Gastrocnemius medialis (tissue), 4 donors: ENCODE results near the gene C4orf50. TPM values are rescaled to one million over a fixed set of nuclear protein-coding genes. Genes with fewer than 3 reads are reported as not detected.

Experiments
- ATAC-seq, 2 donors: fragments of 150-250 bp; one replicate each; pipeline ENCODE4 v1.9.1; 2016
- DNase-seq, 2 donors: peaks; one replicate each; pipeline ENCODE4 v3.0.0-alpha.2; 2019
- H3K27ac ChIP-seq, 4 donors: fragments of 200-600 bp; sonication (generic); 1 replicate in 1 of 4; 2 replicates in 3 of 4; pipeline ENCODE4 v1.5.1; 2016 to 2018; ENCODE audit warnings: mild to moderate bottlenecking in 2 of 4, moderate library complexity in 1 of 4
- H3K27me3 ChIP-seq, 3 donors: fragments of 200-600 bp; sonication (generic) in 2 of 3; 1 replicate in 1 of 3; 2 replicates in 2 of 3; pipeline versions ENCODE4 v1.5.1 to v1.6.0; 2016 to 2019; ENCODE audit warnings: mild to moderate bottlenecking in 1 of 3, moderate library complexity in 1 of 3
- H3K36me3 ChIP-seq, 2 donors: fragments of 200-600 bp; sonication (generic) in 1 of 2; one replicate each; pipeline ENCODE4 v1.5.1; 2017 to 2018
- H3K4me1 ChIP-seq, 2 donors: fragments of 200-600 bp; sonication (generic) in 1 of 2; one replicate each; pipeline ENCODE4 v1.5.1; 2016 to 2017; ENCODE audit warnings: mild to moderate bottlenecking in 2 of 2
- H3K4me3 ChIP-seq, 4 donors: fragments of 200-600 bp; sonication (generic) in 3 of 4; 1 replicate in 1 of 4; 2 replicates in 3 of 4; pipeline ENCODE4 v1.5.1; 2016 to 2019; ENCODE audit warnings: mild to moderate bottlenecking in 2 of 4
- H3K9me3 ChIP-seq, 3 donors: fragments of 200-600 bp; sonication (generic) in 2 of 3; 1 replicate in 1 of 3; 2 replicates in 2 of 3; pipeline ENCODE4 v1.5.1; 2016 to 2019
- CTCF ChIP-seq, 5 experiments: fragments of 450-650 bp in 3 of 5; fragments of 200-600 bp in 2 of 5; sonication (generic) in 2 of 5; IDR thresholded peaks in 4 of 5; conservative IDR thresholded peaks in 1 of 5; 1 replicate in 4 of 5; 2 replicates in 1 of 5; pipeline ENCODE4 v1.5.1; 2016 to 2019; ENCODE audit warnings: antibody characterized with exemption in 5 of 5, mild to moderate bottlenecking in 3 of 5, moderate library complexity in 3 of 5
- POLR2A ChIP-seq, 2 donors: fragments of 450-650 bp; IDR thresholded peaks; one replicate each; pipeline ENCODE4 v1.6.1; 2017; ENCODE audit warnings: antibody characterized with exemption in 2 of 2, mild to moderate bottlenecking in 2 of 2, moderate library complexity in 2 of 2
- in situ Hi-C, 4 donors: fragments of 200-750 bp; cut with MboI; loops; one replicate each; pipeline versions ENCODE4 v1.15.0 to v1.8.0; 2017; ENCODE audit warnings: low sequenced_read_pairs in 4 of 4
- intact Hi-C: fragments of 100-400 bp; cut with DNase I; formaldehyde crosslinking; loops from one replicate; pipeline ENCODE4 v1.15.1; 2023; ENCODE audit warnings: low total_unique reads
- total RNA-seq, 4 donors: library from RNA; depleted of rRNA; stranded (reverse); fragments of >200 nt; gene quantifications; one replicate each; pipeline versions ENCODE4 v1.1.0 to v1.2.3, GENCODE V29; 2016

C4orf50 gene
- total RNA-seq, 4 donors from 2014 or later, result 0.03 TPM; not detected in 3

- no peak for TF ChIP-seq POLR2A (IDR thresholded peaks at IDR 0.05)
- no peak for TF ChIP-seq CTCF (IDR thresholded peaks at IDR 0.05 in 4 of 5, conservative IDR thresholded peaks at IDR 0.05 in 1 of 5)
- H3K4me3 ChIP-seq, result no peak overlapping the region
- no peaks in the 10 kb centered on the region for H3K9me3 ChIP-seq
- no peak for DNase-seq
- H3K27ac ChIP-seq, result no peak overlapping the region
- no peaks in the 10 kb centered on the region for H3K36me3 ChIP-seq
- H3K27me3 ChIP-seq, result peaks cover 0 to under 1% (median 0%) of the 10 kb centered on the region in 3 donors
- in situ Hi-C loops (no loop called here), intact Hi-C loops (no loop called here)
- H3K4me1 ChIP-seq, result no peaks in the 10 kb centered on the region
- ATAC-seq, result no peak
These were observed 20.5 kb upstream of the C4orf50 start for GRCh38 chr4:6038711-6039110.

- ATAC-seq, result no peak
- Histone ChIP-seq H3K27me3 (no peaks in the 10 kb centered on the region), H3K4me1 (no peaks in the 10 kb centered on the region), H3K36me3 (no peaks in the 10 kb centered on the region), H3K9me3 (no peaks in the 10 kb centered on the region), H3K27ac (no peak overlapping the region), H3K4me3 (no peak overlapping the region)
- TF ChIP-seq POLR2A (IDR thresholded peaks at IDR 0.05) (no peak), CTCF (IDR thresholded peaks at IDR 0.05 in 4 of 5, conservative IDR thresholded peaks at IDR 0.05 in 1 of 5) (no peak)
- DNase-seq, result no peak
- in situ Hi-C loops, result no loop called here
- intact Hi-C loops, result no loop called here
These were observed 17.6 kb upstream of the C4orf50 start for GRCh38 chr4:6035786-6036185.

GRCh38 chr4:6033381-6033780, 15.2 kb upstream of the C4orf50 start:
- Histone ChIP-seq H3K27ac (no peak overlapping the region), H3K4me3 (no peak overlapping the region), H3K27me3 (no peaks in the 10 kb centered on the region), H3K9me3 (no peaks in the 10 kb centered on the region), H3K36me3 (no peaks in the 10 kb centered on the region), H3K4me1 (no peaks in the 10 kb centered on the region)
- in situ Hi-C loops, result no loop called here
- TF ChIP-seq POLR2A (IDR thresholded peaks at IDR 0.05) (no peak), CTCF (IDR thresholded peaks at IDR 0.05 in 4 of 5, conservative IDR thresholded peaks at IDR 0.05 in 1 of 5) (no peak)
- DNase-seq (no peak), ATAC-seq (no peak)
- intact Hi-C loops, result no loop called here

GRCh38 chr4:6032249-6033244, 14.3 kb upstream of the C4orf50 start:
- no peaks in the 10 kb centered on the region for H3K36me3 ChIP-seq
- no peaks in the 10 kb centered on the region for H3K4me1 ChIP-seq
- H3K27me3 ChIP-seq, result no peaks in the 10 kb centered on the region
- in situ Hi-C loops (no loop called here), intact Hi-C loops (no loop called here)
- ATAC-seq, result no peak
- no peak for DNase-seq
- TF ChIP-seq POLR2A (IDR thresholded peaks at IDR 0.05) (no peak), CTCF (IDR thresholded peaks at IDR 0.05 in 4 of 5, conservative IDR thresholded peaks at IDR 0.05 in 1 of 5) (no peak)
- no peaks in the 10 kb centered on the region for H3K9me3 ChIP-seq
- H3K27ac ChIP-seq, result no peak overlapping the region
- H3K4me3 ChIP-seq, result no peak overlapping the region
